ENCODE data around the gene SCPEP1.

SCPEP1 gene

GRCh38 chr17:57004944-57005579 lies 27.1 kb downstream of the SCPEP1 start:
- DNase-seq, result no peak

GRCh38 chr17:57006040-57006439 lies 28.1 kb downstream of the SCPEP1 start:
- no peak for DNase-seq

GRCh38 chr17:57008958-57009357 lies 31.0 kb downstream of the SCPEP1 start:
- DNase-seq, result no peak

- no peak for DNase-seq
Measured at GRCh38 chr17:57009737-57010445, 32.0 kb downstream of the SCPEP1 start.

GRCh38 chr17:57010487-57010886 lies 32.6 kb downstream of the SCPEP1 start:
- DNase-seq, result no peak

- DNase-seq, result no peak
Measured at GRCh38 chr17:57011491-57012015, 33.6 kb downstream of the SCPEP1 start.

- DNase-seq, result no peak
Measured at GRCh38 chr17:57016071-57016763, 38.3 kb downstream of the SCPEP1 start.

- DNase-seq, result no peak
Measured at GRCh38 chr17:57016764-57017116, 38.8 kb downstream of the SCPEP1 start.

GRCh38 chr17:57017625-57018024 lies 39.7 kb downstream of the SCPEP1 start:
- no peak for DNase-seq

- no peak for DNase-seq
Measured at GRCh38 chr17:57020208-57020607, 42.3 kb downstream of the SCPEP1 start.

GRCh38 chr17:57021226-57021940 lies 43.5 kb downstream of the SCPEP1 start:
- no peak for DNase-seq

GRCh38 chr17:57025876-57026275 lies 47.9 kb downstream of the SCPEP1 start:
- DNase-seq, result no peak

- no peak for DNase-seq
Measured at GRCh38 chr17:57027852-57028251, 49.9 kb downstream of the SCPEP1 start.

GRCh38 chr17:57032343-57032742 lies 54.4 kb downstream of the SCPEP1 start:
- DNase-seq, result no peak

GRCh38 chr17:57033296-57033695 lies 55.4 kb downstream of the SCPEP1 start:
- DNase-seq, result no peak

- no peak for DNase-seq
Measured at GRCh38 chr17:57034807-57035754, 57.1 kb downstream of the SCPEP1 start.

GRCh38 chr17:57035971-57036481 lies 58.1 kb downstream of the SCPEP1 start:
- no peak for DNase-seq

GRCh38 chr17:57037411-57037810 lies 59.5 kb downstream of the SCPEP1 start:
- DNase-seq, result no peak

GRCh38 chr17:57038486-57038885 lies 60.6 kb downstream of the SCPEP1 start:
- no peak for DNase-seq

GRCh38 chr17:57040571-57040970 lies 62.6 kb downstream of the SCPEP1 start:
- DNase-seq, result no peak

- DNase-seq, result no peak
Measured at GRCh38 chr17:57043276-57043675, 65.3 kb downstream of the SCPEP1 start.
